HAP-1 (cell line): ENCODE data around the gene RPIA.
"Not testable (repeated sequence)": the region's sequence is repeated elsewhere in the genome, so short reads cannot be mapped to it uniquely, and the experiment has no call there.

ENCODE experiments used
- DNase-seq, 2 experiments: peaks; one replicate each; pipeline ENCODE4 v3.0.0-alpha.2; 2016 to 2020; ENCODE audit warnings: low spot score in 2 of 2
- H3K27me3 ChIP-seq: fragments of 250-450 bp; sonication (Bioruptor Pico); 2 replicates; pipeline ENCODE4 v1.5.1; 2020; ENCODE audit warnings: low read depth, mild to moderate bottlenecking, moderate library complexity
- H3K36me3 ChIP-seq: fragments of 250-450 bp; sonication (Bioruptor Pico); replicated peaks from 2 replicates; pipeline ENCODE4 v1.5.1; 2020; ENCODE audit warnings: mild to moderate bottlenecking
- H3K4me1 ChIP-seq: fragments of 250-450 bp; sonication (Bioruptor Pico); 2 replicates; pipeline ENCODE4 v1.5.1; 2020; ENCODE audit warnings: mild to moderate bottlenecking
- H3K4me3 ChIP-seq: fragments of 250-450 bp; sonication (Bioruptor Pico); 2 replicates; pipeline ENCODE4 v1.5.1; 2020; ENCODE audit warnings: mild to moderate bottlenecking, moderate library complexity
- H3K9me3 ChIP-seq: fragments of 250-450 bp; sonication (Bioruptor Pico); 2 replicates; pipeline ENCODE4 v1.5.1; 2020; ENCODE audit warnings: mild to moderate bottlenecking, moderate library complexity
- in situ Hi-C: fragments of 300-500 bp; cut with MboI; formaldehyde crosslinking; loops from 3 replicates; pipeline ENCODE4 v1.14.3; 2020; ENCODE audit warnings: low sequenced_read_pairs, inconsistent platforms, mixed read lengths

Gene RPIA

DNA sequence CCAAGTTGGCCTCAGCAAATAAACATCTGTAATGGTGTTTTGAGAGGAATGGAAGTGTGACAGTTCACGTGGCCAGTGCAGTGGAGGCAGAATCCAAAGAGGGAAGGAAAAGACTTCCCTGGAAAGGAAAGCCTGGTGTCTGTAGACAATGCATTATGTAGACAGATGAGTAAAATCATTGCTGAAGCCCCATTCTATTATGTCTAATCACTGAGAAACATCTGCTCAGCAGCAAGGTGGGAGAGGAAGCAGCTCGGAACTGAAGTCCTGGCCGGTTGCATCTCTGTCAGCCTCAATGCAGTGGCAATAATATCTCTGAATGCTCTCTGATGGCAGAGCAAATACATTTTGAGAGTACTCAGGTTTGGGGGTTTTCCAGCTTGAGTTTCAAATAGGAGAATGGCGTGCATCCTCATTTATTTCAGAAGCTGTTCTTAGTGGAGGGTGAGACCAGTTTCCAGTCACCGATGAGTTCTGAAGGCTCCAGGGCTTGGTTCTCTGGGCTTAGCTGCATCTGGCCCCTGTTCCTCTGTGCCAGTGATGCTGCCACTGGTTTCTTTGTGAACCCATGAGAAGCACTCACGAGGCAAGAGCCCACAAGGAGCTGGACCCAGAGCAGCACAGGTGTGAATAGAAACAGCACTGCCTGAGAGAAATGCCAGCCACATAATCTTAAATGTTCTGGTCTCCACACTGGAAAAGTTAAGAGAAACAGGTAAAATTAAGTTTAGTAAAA is 63.3 kb downstream of the RPIA start:
- DNase-seq, result no peak
- Histone ChIP-seq H3K36me3 (peaks cover 15% of the 10 kb centered on the region), H3K4me3 (no peak overlapping the region), H3K27me3 (no peaks in the 10 kb centered on the region), H3K9me3 (peaks cover 3% of the 10 kb centered on the region; the same call in 1 of the 2 replicates), H3K4me1 (no peaks in the 10 kb centered on the region)
- in situ Hi-C loops, result no loop called here

GRCh38 chr2:88755836-88756235 is 64.4 kb downstream of the RPIA start:
- DNase-seq, result no peak
- no peaks in the 10 kb centered on the region for H3K27me3 ChIP-seq
- in situ Hi-C loops, result no loop called here
- peaks cover 3% of the 10 kb centered on the region; the same call in 1 of the 2 replicates for H3K9me3 ChIP-seq
- no peaks in the 10 kb centered on the region for H3K4me1 ChIP-seq
- H3K4me3 ChIP-seq, result no peak overlapping the region
- H3K36me3 ChIP-seq, result peaks cover 14% of the 10 kb centered on the region

DNA sequence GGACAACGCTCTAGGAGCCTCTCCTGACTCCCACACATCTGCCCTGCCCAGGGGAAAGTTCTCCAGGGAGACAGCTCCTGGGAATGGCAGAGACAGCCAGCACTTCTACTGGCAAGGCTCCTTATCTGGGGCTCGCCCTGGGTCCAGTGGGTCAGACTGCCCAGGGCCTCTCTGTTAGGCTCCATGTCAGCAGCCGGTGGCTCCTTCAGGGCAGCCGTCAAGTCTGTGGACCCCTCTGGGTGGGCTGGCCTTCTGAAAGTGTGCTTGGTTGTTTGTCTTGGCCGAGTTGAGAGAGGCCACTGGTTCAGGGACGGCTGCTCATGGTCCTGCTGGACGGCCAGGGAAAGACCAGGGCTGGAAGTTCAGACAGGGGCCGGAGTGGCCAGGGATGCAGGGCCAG is 65.6 kb downstream of the RPIA start:
- Histone ChIP-seq H3K4me3 (no peak overlapping the region), H3K36me3 (peaks cover 3% of the 10 kb centered on the region), H3K9me3 (peaks cover 3% of the 10 kb centered on the region; the same call in 1 of the 2 replicates), H3K4me1 (no peaks in the 10 kb centered on the region), H3K27me3 (no peaks in the 10 kb centered on the region)
- no peak for DNase-seq
- in situ Hi-C loops, result no loop called here

DNA sequence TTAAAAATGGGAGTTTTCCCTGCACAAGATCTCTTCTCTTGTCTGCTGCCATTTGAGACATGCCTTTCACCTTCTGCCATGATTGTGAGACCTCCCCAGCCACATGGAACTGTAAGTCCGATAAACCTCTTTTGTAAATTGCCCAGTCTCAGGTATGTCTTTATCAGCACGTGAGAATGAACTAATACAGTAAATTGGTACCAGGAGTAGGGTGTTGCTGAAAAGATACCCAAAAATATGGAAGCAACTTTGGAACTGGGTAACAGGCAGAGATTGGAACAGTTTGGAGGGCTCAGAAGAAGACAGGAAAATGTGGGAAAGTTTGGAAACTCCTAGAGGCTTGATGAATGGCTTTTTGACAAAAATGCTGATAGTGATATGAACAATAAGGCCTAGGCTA is 67.2 kb downstream of the RPIA start:
- DNase-seq, H3K36me3 ChIP-seq, in situ Hi-C loops: not testable (repeated sequence)

DNA sequence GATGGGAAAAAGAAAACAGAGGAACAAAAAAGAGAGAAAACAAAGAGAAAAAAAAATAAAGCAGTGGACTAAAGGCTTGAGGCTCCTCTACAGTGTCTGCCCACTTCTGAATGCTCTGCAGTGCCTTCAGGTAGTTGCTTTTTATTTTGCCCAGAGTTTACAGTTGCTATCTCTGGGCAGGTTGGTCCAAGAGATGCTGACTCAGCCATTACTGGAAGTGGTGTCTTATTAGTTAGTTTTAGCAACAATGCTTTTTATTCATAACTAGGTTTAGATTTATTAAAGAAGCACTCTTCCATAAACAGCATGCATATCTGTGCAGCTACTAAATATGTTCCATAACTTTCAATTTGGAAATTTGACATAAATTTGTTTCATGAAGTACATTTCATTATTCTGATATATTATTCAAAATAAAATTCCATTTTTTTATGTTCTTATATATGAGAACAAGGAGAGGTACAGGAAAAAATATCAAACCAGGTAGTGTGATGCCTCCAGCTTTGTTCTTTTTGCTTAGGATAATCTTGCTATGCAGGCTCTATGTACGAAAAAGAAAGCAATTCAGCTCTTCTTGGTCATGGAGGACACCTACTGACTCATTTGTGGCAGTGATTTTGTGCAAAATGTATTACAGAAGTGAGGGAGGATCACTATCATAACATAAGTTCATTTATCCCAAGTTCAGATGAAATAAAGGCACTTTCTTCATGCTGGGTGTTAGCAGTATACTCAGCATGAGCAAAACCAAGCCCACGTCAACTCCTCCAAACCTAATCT is 69.5 kb downstream of the RPIA start:
- DNase-seq, result no peak
- peaks cover 3% of the 10 kb centered on the region; the same call in 1 of the 2 replicates for H3K9me3 ChIP-seq
- H3K4me1 ChIP-seq, result no peaks in the 10 kb centered on the region
- in situ Hi-C loops, result no loop called here
- no peak overlapping the region for H3K4me3 ChIP-seq
- H3K27me3 ChIP-seq, result no peaks in the 10 kb centered on the region
- no peaks in the 10 kb centered on the region for H3K36me3 ChIP-seq

More for the DNA sequence above, 67.2 kb downstream of the RPIA start:
- not testable (repeated sequence) for H3K9me3 ChIP-seq, H3K27me3 ChIP-seq, H3K4me1 ChIP-seq, H3K4me3 ChIP-seq

GRCh38 chr2:88764141-88764849 is 72.8 kb downstream of the RPIA start:
- in situ Hi-C loops, result no loop called here
- Histone ChIP-seq H3K36me3 (no peaks in the 10 kb centered on the region), H3K9me3 (no peaks in the 10 kb centered on the region), H3K4me1 (no peaks in the 10 kb centered on the region), H3K4me3 (no peak overlapping the region), H3K27me3 (0 out of 2 replicates have a peak, but pooled peaks cover 3% of the 10 kb centered on the region)
- no peak for DNase-seq

- no peaks in the 10 kb centered on the region for H3K36me3 ChIP-seq
- in situ Hi-C loops, result no loop called here
- 0 out of 2 replicates have a peak, but pooled peaks cover 3% of the 10 kb centered on the region for H3K27me3 ChIP-seq
- H3K4me3 ChIP-seq, result no peak overlapping the region
- DNase-seq, result no peak
- no peaks in the 10 kb centered on the region for H3K9me3 ChIP-seq
- H3K4me1 ChIP-seq, result no peaks in the 10 kb centered on the region
Observed at GRCh38 chr2:88764850-88765153, 73.3 kb downstream of the RPIA start.

DNA sequence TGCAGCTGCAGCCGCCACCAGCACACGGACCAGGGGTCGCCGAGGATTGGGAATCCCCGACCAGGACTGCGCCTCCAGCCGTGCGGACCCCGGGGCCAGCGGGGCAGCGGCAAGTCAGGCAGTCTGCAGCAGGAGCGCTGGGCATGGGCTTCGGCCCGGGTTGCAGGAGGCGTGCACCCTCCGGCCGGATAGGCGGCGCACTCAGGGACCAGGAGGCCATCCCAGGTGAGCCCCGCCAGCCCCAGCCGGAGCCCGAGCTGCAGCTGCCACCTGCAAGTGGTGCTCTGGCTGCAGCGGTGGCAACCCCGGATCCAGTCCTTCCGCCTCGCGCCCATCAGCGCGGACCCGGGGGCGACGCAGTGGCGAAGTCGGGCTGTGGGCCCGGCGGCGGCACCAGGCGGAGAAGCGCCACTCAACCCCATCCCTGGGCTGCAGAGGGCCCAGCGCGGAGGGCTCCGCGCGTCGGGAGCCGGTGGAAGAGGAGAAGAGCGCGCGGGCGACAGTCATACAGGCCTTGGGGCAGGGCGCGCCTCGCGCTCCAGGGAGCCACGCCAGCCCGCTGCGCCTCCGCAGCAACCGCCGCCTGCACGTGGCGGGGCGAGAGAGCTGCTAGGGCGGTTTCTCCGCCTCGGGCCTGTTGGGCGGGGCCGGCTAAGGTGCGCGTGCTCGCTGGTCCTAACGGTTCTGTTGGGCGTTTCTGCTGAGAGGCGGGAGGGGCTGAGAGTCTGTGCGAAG is 73.8 kb downstream of the RPIA start:
- no peak for DNase-seq

GRCh38 chr2:88765889-88766481 is 74.5 kb downstream of the RPIA start:
- in situ Hi-C loops, H3K27me3 ChIP-seq, DNase-seq, H3K4me3 ChIP-seq, H3K36me3 ChIP-seq, H3K4me1 ChIP-seq, H3K9me3 ChIP-seq: not testable (repeated sequence)

More for the DNA sequence above, 73.8 kb downstream of the RPIA start:
- Histone ChIP-seq H3K4me3 (no peak overlapping the region), H3K9me3 (no peaks in the 10 kb centered on the region), H3K27me3 (0 out of 2 replicates have a peak, but pooled peaks cover 3% of the 10 kb centered on the region), H3K4me1 (no peaks in the 10 kb centered on the region), H3K36me3 (no peaks in the 10 kb centered on the region)
- in situ Hi-C loops, result no loop called here

GRCh38 chr2:88770016-88770415 is 78.5 kb downstream of the RPIA start:
- no peak for DNase-seq
- Histone ChIP-seq H3K9me3 (no peaks in the 10 kb centered on the region), H3K4me3 (no peak overlapping the region), H3K36me3 (no peaks in the 10 kb centered on the region), H3K4me1 (no peaks in the 10 kb centered on the region), H3K27me3 (0 out of 2 replicates have a peak, but pooled peaks cover 3% of the 10 kb centered on the region)
- in situ Hi-C loops, result no loop called here

- H3K27me3 ChIP-seq, H3K4me1 ChIP-seq, H3K9me3 ChIP-seq, DNase-seq, H3K36me3 ChIP-seq, in situ Hi-C loops, H3K4me3 ChIP-seq: not testable (repeated sequence)
Observed at GRCh38 chr2:88773233-88774028, 82.0 kb downstream of the RPIA start.

GRCh38 chr2:88789213-88789612 is 97.7 kb downstream of the RPIA start:
- H3K36me3 ChIP-seq, H3K4me3 ChIP-seq, in situ Hi-C loops, DNase-seq, H3K4me1 ChIP-seq, H3K9me3 ChIP-seq, H3K27me3 ChIP-seq: not testable (repeated sequence)
